GM19193 (cell line): ENCODE results near the gene PASD1.

Experiments used
- POLR2A ChIP-seq: IDR thresholded peaks from 4 replicates; pipeline ENCODE4 v1.6.1; 2011; ENCODE audit not compliant: insufficient read depth, insufficient read length; ENCODE audit errors: extremely low read depth

Gene PASD1

DNA sequence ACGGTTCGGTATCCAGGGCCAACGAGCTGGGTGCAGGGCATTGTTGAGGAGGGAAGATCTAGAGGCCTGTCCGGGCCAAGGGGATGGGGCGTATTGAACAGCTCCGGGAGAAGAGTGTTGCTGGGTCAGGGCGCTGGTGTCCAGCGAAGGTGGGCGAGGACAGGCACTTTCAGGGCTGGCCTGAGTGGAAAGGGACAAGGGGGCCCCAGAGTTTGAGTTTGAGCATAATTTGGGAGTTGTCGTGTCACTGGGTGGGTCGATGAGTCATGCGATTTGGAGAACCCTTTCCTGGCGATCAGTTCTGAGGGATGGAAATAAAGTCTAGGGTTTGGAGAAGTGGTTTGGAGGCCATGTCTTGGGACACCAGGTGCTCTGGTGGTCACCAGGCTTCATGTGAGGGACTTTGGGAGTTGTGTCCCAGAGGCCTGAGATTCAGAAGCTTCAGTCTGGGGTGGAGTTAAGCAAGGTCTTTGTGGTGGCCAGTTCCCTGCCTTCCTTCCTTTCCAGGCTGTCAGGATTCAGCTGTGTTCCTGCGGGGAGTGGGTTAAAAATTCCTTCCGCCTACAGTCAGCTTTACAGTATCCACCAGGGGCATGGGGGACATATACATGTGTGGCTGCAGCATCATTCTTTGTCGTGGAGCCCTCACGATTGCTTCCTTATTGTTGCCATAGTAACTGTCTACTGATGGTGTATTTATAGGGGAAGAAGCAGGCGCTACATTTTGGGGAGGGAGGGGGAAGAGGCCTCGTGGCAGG lies 132.3 kb downstream of the PASD1 start:
- TF ChIP-seq POLR2A, result no peak

DNA sequence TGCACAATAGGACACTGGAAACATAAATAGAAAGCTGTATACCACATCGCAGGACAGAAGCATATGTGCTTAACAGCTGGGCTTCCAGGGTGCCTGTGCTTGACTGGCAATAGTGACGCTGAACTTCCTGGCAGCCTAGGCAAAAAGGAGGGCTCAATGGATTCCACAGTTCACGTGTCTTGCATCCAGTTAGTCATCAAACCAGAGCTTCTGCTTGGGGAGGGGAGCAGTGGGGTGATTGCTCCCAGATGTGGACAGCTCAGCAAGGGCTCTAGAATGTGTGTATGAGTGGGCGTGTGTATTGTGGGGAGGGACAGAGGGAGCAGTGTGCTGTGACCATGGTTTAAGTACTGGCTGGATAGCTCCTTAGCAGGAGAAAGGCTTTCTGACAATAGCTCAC lies 134.0 kb downstream of the PASD1 start:
- TF ChIP-seq POLR2A, result no peak

GRCh38 chrX:151698485-151698884 lies 135.0 kb downstream of the PASD1 start:
- no peak for TF ChIP-seq POLR2A

DNA sequence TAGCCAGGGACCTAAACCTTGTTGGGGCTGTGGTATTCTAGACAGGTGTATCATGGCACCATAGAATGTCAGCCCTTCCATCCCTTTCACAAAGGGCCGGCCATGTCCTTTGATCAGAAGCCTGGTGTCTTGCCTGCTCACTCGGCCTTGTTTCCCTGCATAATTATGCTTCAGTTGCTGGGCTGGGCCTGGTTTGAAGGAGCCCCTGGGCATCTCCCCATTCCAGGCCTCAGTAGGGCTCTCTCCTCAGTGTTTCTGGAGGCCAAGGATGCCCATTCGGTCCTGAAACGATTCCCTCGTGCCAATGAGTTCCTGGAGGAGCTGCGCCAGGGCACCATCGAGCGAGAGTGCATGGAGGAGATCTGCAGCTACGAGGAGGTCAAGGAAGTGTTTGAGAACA lies 136.3 kb downstream of the PASD1 start:
- no peak for TF ChIP-seq POLR2A

GRCh38 chrX:151700581-151700980 lies 137.1 kb downstream of the PASD1 start:
- TF ChIP-seq POLR2A, result no peak

DNA sequence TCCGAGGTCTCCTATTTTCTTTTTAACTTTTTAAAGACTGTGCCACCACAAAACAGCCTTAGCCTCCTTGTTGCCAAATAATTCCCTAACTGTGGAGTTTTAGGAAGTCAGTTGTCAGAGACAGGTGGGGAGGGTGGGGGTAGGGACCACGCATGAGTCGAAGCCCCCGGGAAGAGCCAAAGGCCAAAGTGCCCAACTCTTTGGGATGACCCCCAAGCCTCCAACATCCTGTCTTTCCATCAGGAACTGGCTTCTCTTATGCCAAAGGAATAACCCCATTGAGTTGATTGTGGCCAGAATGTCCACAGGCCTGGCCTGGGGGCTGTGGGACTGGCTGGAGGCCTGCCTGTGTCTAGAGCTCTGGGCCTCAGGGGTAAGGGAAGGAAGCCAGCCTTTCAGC lies 137.6 kb downstream of the PASD1 start:
- TF ChIP-seq POLR2A, result no peak

- TF ChIP-seq POLR2A, result no peak
These were observed 138.1 kb downstream of the PASD1 start for GRCh38 chrX:151701531-151701930.

- no peak for TF ChIP-seq POLR2A
These were observed 138.7 kb downstream of the PASD1 start for GRCh38 chrX:151702026-151702714.

DNA sequence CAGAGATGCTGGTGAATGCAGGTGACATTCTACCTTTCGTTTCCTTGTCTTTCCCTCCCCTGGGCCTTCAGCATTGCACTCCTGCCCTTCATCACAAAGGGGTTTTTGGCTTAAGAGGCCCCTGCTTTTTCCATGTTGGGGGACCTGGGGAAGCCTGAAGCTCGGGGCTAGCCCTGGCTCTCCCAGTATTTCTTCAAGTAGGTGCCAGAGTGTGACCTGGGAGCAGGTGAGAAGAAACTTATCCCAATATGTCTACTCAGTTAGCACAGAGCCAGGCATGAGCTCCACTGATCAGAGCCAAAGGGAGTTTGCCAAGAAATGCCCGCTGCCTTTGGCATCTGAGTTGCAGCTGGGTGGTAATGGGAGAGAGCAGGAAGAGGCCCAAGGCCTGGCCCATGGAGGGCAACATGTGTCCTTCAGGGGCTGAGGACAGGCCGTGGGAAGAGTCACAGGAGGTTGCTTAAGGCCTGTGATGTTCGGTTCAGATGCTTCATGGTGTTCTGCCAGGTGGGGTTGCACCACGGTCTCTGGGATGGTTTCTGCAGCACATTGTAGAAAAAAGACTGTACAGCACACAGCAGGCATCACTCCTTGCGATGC lies 139.4 kb downstream of the PASD1 start:
- no peak for TF ChIP-seq POLR2A

DNA sequence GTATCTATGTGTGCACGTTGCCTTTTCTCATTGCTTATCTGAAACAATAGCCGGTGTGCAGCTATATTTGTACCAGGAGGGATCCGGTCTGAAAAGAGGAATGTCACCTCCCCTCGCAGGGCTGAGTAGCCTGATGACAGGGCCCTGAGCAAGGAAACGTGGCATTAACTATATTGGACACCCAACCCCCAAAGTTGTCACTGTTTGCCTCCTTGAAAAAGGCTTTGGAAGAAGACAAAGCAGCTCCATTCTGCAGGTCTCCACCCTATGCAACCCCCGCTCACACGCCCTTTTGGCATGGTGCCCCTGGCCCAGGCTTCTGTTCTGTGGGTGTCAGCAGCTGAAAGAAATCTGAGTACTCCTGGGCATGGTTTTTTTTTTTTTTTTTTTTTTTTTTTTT lies 140.0 kb downstream of the PASD1 start:
- no peak for TF ChIP-seq POLR2A

DNA sequence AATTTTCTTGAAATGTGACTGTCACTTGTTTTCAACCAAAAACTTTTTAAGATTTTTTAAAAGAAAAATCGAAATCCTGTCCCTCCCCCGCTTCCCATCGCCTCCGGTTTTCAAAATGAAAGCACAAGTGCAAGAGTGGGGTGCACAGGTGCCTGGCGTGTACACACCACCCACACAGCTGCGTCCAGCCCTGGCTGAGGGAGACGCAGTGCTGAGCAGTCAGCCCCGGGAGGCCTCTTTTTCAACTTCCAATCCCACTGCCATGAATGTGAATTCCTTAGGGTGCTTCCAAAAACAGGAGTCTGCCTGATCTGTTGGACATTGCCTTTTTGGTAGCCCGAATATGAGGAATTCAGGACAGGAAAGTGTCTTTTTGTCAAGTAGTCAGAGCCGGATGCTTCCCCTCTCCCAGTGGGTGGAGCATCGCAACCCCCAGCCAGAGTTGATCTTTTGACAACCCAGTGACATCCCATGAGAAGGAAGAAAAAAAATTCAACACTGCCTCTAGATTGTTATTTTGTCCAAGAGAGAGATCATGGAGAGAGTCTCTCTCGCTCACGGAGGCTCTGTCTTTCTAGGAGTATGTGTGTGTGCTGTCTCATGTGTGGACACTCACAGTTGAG lies 140.7 kb downstream of the PASD1 start:
- no peak for TF ChIP-seq POLR2A

GRCh38 chrX:151708821-151709220 lies 145.3 kb downstream of the PASD1 start:
- TF ChIP-seq POLR2A, result no peak

- no peak for TF ChIP-seq POLR2A
These were observed 147.0 kb downstream of the PASD1 start for GRCh38 chrX:151710457-151710856.

- TF ChIP-seq POLR2A, result no peak
These were observed 147.7 kb downstream of the PASD1 start for GRCh38 chrX:151711154-151711553.

- TF ChIP-seq POLR2A, result no peak
These were observed 148.3 kb downstream of the PASD1 start for GRCh38 chrX:151711787-151712186.
